Activated gamma-delta T cell (primary cell): ENCODE results near the gene CDH18.

Experiments used
- DNase-seq: peaks from one replicate; lab custom pipeline; 2025; lab: John Stamatoyannopoulos, UW
- total RNA-seq, 2 donors: gene quantifications; one replicate each; lab custom pipeline; 2026; lab: John Stamatoyannopoulos, UW

CDH18 gene
- total RNA-seq, result 0.04 to 0.05 reads per million in 2 donors

GRCh38 chr5:19987612-19988361 is at the start of gene CDH18:
Gene CDH18 (minus strand): TSS chr5:19988200. CDS start chr5:19838986, 149,214 bp downstream.
- no peak for DNase-seq

- DNase-seq, result no peak
Observed at GRCh38 chr5:20034717-20035116, 46.7 kb upstream of the CDH18 start.

- no peak for DNase-seq
Observed at GRCh38 chr5:20033881-20034280, 45.9 kb upstream of the CDH18 start.

GRCh38 chr5:20032896-20033295 is 44.9 kb upstream of the CDH18 start:
- DNase-seq, result no peak

GRCh38 chr5:20030125-20030524 is 42.1 kb upstream of the CDH18 start:
- DNase-seq, result no peak

GRCh38 chr5:20029266-20029665 is 41.3 kb upstream of the CDH18 start:
- DNase-seq, result no peak

GRCh38 chr5:20028506-20028905 is 40.5 kb upstream of the CDH18 start:
- DNase-seq, result no peak

GRCh38 chr5:20023686-20024180 is 35.7 kb upstream of the CDH18 start:
- DNase-seq, result no peak

GRCh38 chr5:20020247-20020646 is 32.2 kb upstream of the CDH18 start:
- DNase-seq, result no peak

GRCh38 chr5:20017021-20017420 is 29.0 kb upstream of the CDH18 start:
- DNase-seq, result no peak

- no peak for DNase-seq
Observed at GRCh38 chr5:20000416-20000815, 12.4 kb upstream of the CDH18 start.

GRCh38 chr5:19988457-19988856 is 457 bp upstream of the CDH18 start:
- DNase-seq, result no peak

- DNase-seq, result no peak
Observed at GRCh38 chr5:19986806-19987205, 1.2 kb downstream of the CDH18 start.

GRCh38 chr5:19986031-19986619 is 1.9 kb downstream of the CDH18 start:
- DNase-seq, result no peak

GRCh38 chr5:19978476-19978875 is 9.5 kb downstream of the CDH18 start:
- DNase-seq, result no peak

GRCh38 chr5:19977099-19977498 is 10.9 kb downstream of the CDH18 start:
- DNase-seq, result no peak

- no peak for DNase-seq
Observed at GRCh38 chr5:19975795-19976194, 12.2 kb downstream of the CDH18 start.

- no peak for DNase-seq
Observed at GRCh38 chr5:19960451-19960850, 27.5 kb downstream of the CDH18 start.

GRCh38 chr5:19959830-19960384 is 28.1 kb downstream of the CDH18 start:
- no peak for DNase-seq

- no peak for DNase-seq
Observed at GRCh38 chr5:19950897-19951296, 37.1 kb downstream of the CDH18 start.

- DNase-seq, result no peak
Observed at GRCh38 chr5:19940192-19940591, 47.8 kb downstream of the CDH18 start.

- no peak for DNase-seq
Observed at GRCh38 chr5:19930451-19930850, 57.5 kb downstream of the CDH18 start.
